Measurements from ENCODE around the gene CLCNKA.

Gene CLCNKA

DNA sequence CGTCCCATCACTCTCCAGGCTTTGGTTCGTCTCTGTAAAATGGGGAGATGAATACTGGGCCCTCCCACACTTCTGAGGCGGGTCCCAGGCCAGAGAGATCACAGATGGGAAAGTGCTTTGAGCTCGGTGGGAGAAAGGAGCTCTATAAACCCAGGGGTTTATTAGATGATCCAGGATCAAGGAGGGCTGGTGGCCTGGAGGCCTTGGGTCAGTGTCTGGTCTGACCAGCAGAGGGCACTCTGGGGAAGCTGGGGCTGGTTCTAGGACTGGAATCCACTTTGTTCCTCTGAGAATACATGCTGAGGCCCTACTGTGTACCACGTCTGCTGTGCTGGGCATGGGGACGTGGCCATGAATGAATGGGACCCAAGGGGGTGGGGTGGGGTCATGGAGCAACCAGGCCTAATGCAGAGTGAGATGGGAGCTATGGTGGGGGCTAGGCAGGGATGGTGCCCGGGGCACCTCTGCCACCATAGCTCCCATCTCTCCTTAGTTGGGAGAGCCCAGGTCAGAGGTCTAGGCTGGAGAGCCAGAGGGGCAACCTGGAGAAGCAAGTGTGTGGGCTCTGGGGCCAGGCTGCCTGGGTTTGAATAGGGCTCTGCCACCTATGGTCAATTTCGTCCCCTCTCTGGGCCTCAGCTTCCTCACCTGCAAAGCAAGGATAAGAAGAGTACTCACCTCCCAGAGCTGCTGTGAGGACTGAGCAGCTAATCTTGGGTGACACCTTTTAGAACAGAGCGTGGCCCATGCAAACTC, 60.6 kb downstream of the CLCNKA start:
- DNase-seq: no peak

GRCh38 chr1:16083486-16083885, 61.6 kb downstream of the CLCNKA start:
- DNase-seq: no peak
